Neural cell (in vitro differentiated cells): ENCODE data around the gene ATOH8.

Experiments
- CTCF ChIP-seq: fragments of 450-650 bp; IDR thresholded peaks from 2 replicates; pipeline ENCODE4 v1.5.1; 2014; ENCODE audit warnings: antibody characterized with exemption, mild to moderate bottlenecking, moderate library complexity; ENCODE audit not compliant: poor library complexity, severe bottlenecking
- EZH2 ChIP-seq: fragments of 200-600, 300-800 bp; shearing (Covaris generic), sonication (generic); IDR thresholded peaks from 2 replicates; pipeline ENCODE4 v1.6.1; 2014; ENCODE audit warnings: antibody characterized with exemption, low read length, borderline replicate concordance, mild to moderate bottlenecking; ENCODE audit not compliant: insufficient read depth, poor library complexity, severe bottlenecking
- POLR2AphosphoS5 ChIP-seq: IDR thresholded peaks from 2 replicates; pipeline ENCODE4 v1.6.1; 2012
- RAD21 ChIP-seq: fragments of 450-650 bp; conservative IDR thresholded peaks from 2 replicates; pipeline ENCODE4 v1.6.1; 2014; ENCODE audit warnings: antibody characterized with exemption, mild to moderate bottlenecking, moderate library complexity
- SMC3 ChIP-seq: fragments of 450-650 bp; conservative IDR thresholded peaks from 2 replicates; pipeline ENCODE4 v1.6.1; 2014; ENCODE audit warnings: antibody characterized with exemption, mild to moderate bottlenecking, moderate library complexity; ENCODE audit not compliant: poor library complexity
- TAF1 ChIP-seq: IDR thresholded peaks from 2 replicates; pipeline ENCODE4 v1.6.1; 2012; ENCODE audit warnings: low read depth

- TF ChIP-seq EZH2 = no peak
- no peak for TF ChIP-seq CTCF
- TF ChIP-seq TAF1 = no peak
- no peak for TF ChIP-seq POLR2AphosphoS5
- no peak for TF ChIP-seq RAD21
- no peak for TF ChIP-seq SMC3
Measured at GRCh38 chr2:85814802-85815550, 61.2 kb downstream of the ATOH8 start.
